ENCODE data around the gene REC8. TPM values are rescaled to one million over a fixed set of nuclear protein-coding genes. Genes with fewer than 3 reads are reported as not detected.

REC8 gene
- polyA plus RNA-seq, 5 donors = 36.6 to 67.1 (median 48.2) TPM

Other genes with a start within 250 kb of the REC8 start
- gene DHRS4, start 218.3 kb upstream of the REC8 start, polyA plus RNA-seq (ENCODE audit: insufficient read depth in 1 of 5, insufficient read length in 5 of 5, low replicate concordance in 1 of 5) = 10 to 100 TPM; 34.0 to 45.4 (median 35.5) TPM
- gene DHRS4L2, start 183.2 kb upstream of the REC8 start, polyA plus RNA-seq (ENCODE audit: insufficient read depth in 1 of 5, insufficient read length in 5 of 5, low replicate concordance in 1 of 5) = 10 to 100 TPM; 27.3 to 32.3 (median 29.4) TPM
- gene CARMIL3, start 120.1 kb upstream of the REC8 start, polyA plus RNA-seq (ENCODE audit: insufficient read depth in 1 of 5, insufficient read length in 5 of 5, low replicate concordance in 1 of 5) = 1 to 10 TPM in 3 of 5 donors, under 1 TPM in 2; 0.72 to 1.7 (median 1.1) TPM
- gene CPNE6, start 100.5 kb upstream of the REC8 start, polyA plus RNA-seq (ENCODE audit: insufficient read depth in 1 of 5, insufficient read length in 5 of 5, low replicate concordance in 1 of 5) = not detected
- gene PCK2, start 77.8 kb upstream of the REC8 start, polyA plus RNA-seq (ENCODE audit: insufficient read depth in 1 of 5, insufficient read length in 5 of 5, low replicate concordance in 1 of 5) = 10 to 100 TPM; 13.3 to 17.8 (median 14.7) TPM
- 10 to 100 TPM; 59.5 to 74.4 (median 65.9) TPM for gene DCAF11, start 57.3 kb upstream of the REC8 start, polyA plus RNA-seq (ENCODE audit: insufficient read depth in 1 of 5, insufficient read length in 5 of 5, low replicate concordance in 1 of 5)
- 1 to 10 TPM; 1.0 to 2.3 (median 1.2) TPM for gene NRL, start 57.1 kb upstream of the REC8 start, polyA plus RNA-seq (ENCODE audit: insufficient read depth in 1 of 5, insufficient read length in 5 of 5, low replicate concordance in 1 of 5)
- 1 to 10 TPM in 3 of 5 donors, under 1 TPM in 2; 0.60 to 9.4 (median 1.1) TPM for gene FITM1, start 41.4 kb upstream of the REC8 start, polyA plus RNA-seq (ENCODE audit: insufficient read depth in 1 of 5, insufficient read length in 5 of 5, low replicate concordance in 1 of 5)
- 100 to 1,000 TPM; 190 to 234 (median 222) TPM for gene PSME1, start 35.9 kb upstream of the REC8 start, polyA plus RNA-seq (ENCODE audit: insufficient read depth in 1 of 5, insufficient read length in 5 of 5, low replicate concordance in 1 of 5)
- 10 to 100 TPM; 12.6 to 25.8 (median 24.3) TPM for gene EMC9, start 30.5 kb upstream of the REC8 start, polyA plus RNA-seq (ENCODE audit: insufficient read depth in 1 of 5, insufficient read length in 5 of 5, low replicate concordance in 1 of 5)
- 100 to 1,000 TPM; 159 to 175 (median 166) TPM for gene PSME2, start 25.5 kb upstream of the REC8 start, polyA plus RNA-seq (ENCODE audit: insufficient read depth in 1 of 5, insufficient read length in 5 of 5, low replicate concordance in 1 of 5)
- gene RNF31, start 24.6 kb upstream of the REC8 start, polyA plus RNA-seq (ENCODE audit: insufficient read depth in 1 of 5, insufficient read length in 5 of 5, low replicate concordance in 1 of 5) = 10 to 100 TPM; 42.8 to 60.2 (median 55.7) TPM
- gene IRF9, start 10.8 kb upstream of the REC8 start, polyA plus RNA-seq (ENCODE audit: insufficient read depth in 1 of 5, insufficient read length in 5 of 5, low replicate concordance in 1 of 5) = 10 to 100 TPM; 49.8 to 68.6 (median 57.2) TPM
- 10 to 100 TPM; 20.2 to 37.0 (median 24.5) TPM for gene IPO4, start 16.7 kb downstream of the REC8 start, polyA plus RNA-seq (ENCODE audit: insufficient read depth in 1 of 5, insufficient read length in 5 of 5, low replicate concordance in 1 of 5)
- 10 to 100 TPM; 24.6 to 44.1 (median 33.8) TPM for gene TM9SF1, start 23.4 kb downstream of the REC8 start, polyA plus RNA-seq (ENCODE audit: insufficient read depth in 1 of 5, insufficient read length in 5 of 5, low replicate concordance in 1 of 5)
- 10 to 100 TPM in 3 of 5 donors, 1 to 10 TPM in 2; 9.5 to 12.2 (median 11.9) TPM for gene TSSK4, start 33.6 kb downstream of the REC8 start, polyA plus RNA-seq (ENCODE audit: insufficient read depth in 1 of 5, insufficient read length in 5 of 5, low replicate concordance in 1 of 5)
- 10 to 100 TPM; 53.9 to 67.6 (median 62.3) TPM for gene CHMP4A, start 41.4 kb downstream of the REC8 start, polyA plus RNA-seq (ENCODE audit: insufficient read depth in 1 of 5, insufficient read length in 5 of 5, low replicate concordance in 1 of 5)
- 10 to 100 TPM; 11.8 to 17.2 (median 13.5) TPM for gene MDP1, start 44.0 kb downstream of the REC8 start, polyA plus RNA-seq (ENCODE audit: insufficient read depth in 1 of 5, insufficient read length in 5 of 5, low replicate concordance in 1 of 5)
- 100 to 1,000 TPM; 209 to 239 (median 224) TPM for gene NEDD8, start 60.3 kb downstream of the REC8 start, polyA plus RNA-seq (ENCODE audit: insufficient read depth in 1 of 5, insufficient read length in 5 of 5, low replicate concordance in 1 of 5)
- 100 to 1,000 TPM in 4 of 5 donors, 10 to 100 TPM in 1; 92.7 to 120 (median 114) TPM for gene GMPR2, start 60.8 kb downstream of the REC8 start, polyA plus RNA-seq (ENCODE audit: insufficient read depth in 1 of 5, insufficient read length in 5 of 5, low replicate concordance in 1 of 5)
- 10 to 100 TPM; 53.7 to 62.0 (median 60.9) TPM for gene TINF2, start 70.5 kb downstream of the REC8 start, polyA plus RNA-seq (ENCODE audit: insufficient read depth in 1 of 5, insufficient read length in 5 of 5, low replicate concordance in 1 of 5)
- gene TGM1, start 91.1 kb downstream of the REC8 start, polyA plus RNA-seq (ENCODE audit: insufficient read depth in 1 of 5, insufficient read length in 5 of 5, low replicate concordance in 1 of 5) = 1 to 10 TPM; 2.0 to 4.7 (median 3.5) TPM
- gene RABGGTA, start 99.5 kb downstream of the REC8 start, polyA plus RNA-seq (ENCODE audit: insufficient read depth in 1 of 5, insufficient read length in 5 of 5, low replicate concordance in 1 of 5) = 10 to 100 TPM; 19.6 to 28.6 (median 24.9) TPM
- gene DHRS1, start 127.7 kb downstream of the REC8 start, polyA plus RNA-seq (ENCODE audit: insufficient read depth in 1 of 5, insufficient read length in 5 of 5, low replicate concordance in 1 of 5) = 10 to 100 TPM; 38.8 to 54.7 (median 43.2) TPM
- 10 to 100 TPM; 21.3 to 26.7 (median 24.3) TPM for gene NOP9, start 127.8 kb downstream of the REC8 start, polyA plus RNA-seq (ENCODE audit: insufficient read depth in 1 of 5, insufficient read length in 5 of 5, low replicate concordance in 1 of 5)
- gene CIDEB, start 135.9 kb downstream of the REC8 start, polyA plus RNA-seq (ENCODE audit: insufficient read depth in 1 of 5, insufficient read length in 5 of 5, low replicate concordance in 1 of 5) = 10 to 100 TPM in 4 of 5 donors, 1 to 10 TPM in 1; 9.6 to 16.6 (median 14.1) TPM
- gene LTB4R2, start 138.1 kb downstream of the REC8 start, polyA plus RNA-seq (ENCODE audit: insufficient read depth in 1 of 5, insufficient read length in 5 of 5, low replicate concordance in 1 of 5) = 1 to 10 TPM; 3.4 to 5.2 (median 4.7) TPM
- gene LTB4R, start 139.4 kb downstream of the REC8 start, polyA plus RNA-seq (ENCODE audit: insufficient read depth in 1 of 5, insufficient read length in 5 of 5, low replicate concordance in 1 of 5) = 1 to 10 TPM; 5.2 to 6.9 (median 6.2) TPM
- gene ADCY4, start 163.0 kb downstream of the REC8 start, polyA plus RNA-seq (ENCODE audit: insufficient read depth in 1 of 5, insufficient read length in 5 of 5, low replicate concordance in 1 of 5) = 10 to 100 TPM; 26.9 to 37.3 (median 33.8) TPM
- 1 to 10 TPM; 2.1 to 3.6 (median 2.8) TPM for gene RIPK3, start 167.9 kb downstream of the REC8 start, polyA plus RNA-seq (ENCODE audit: insufficient read depth in 1 of 5, insufficient read length in 5 of 5, low replicate concordance in 1 of 5)
- gene NFATC4, start 196.1 kb downstream of the REC8 start, polyA plus RNA-seq (ENCODE audit: insufficient read depth in 1 of 5, insufficient read length in 5 of 5, low replicate concordance in 1 of 5) = 100 to 1,000 TPM in 1 of 5 donors, 10 to 100 TPM in 4; 64.5 to 102 (median 88.3) TPM
- gene NYNRIN, start 226.9 kb downstream of the REC8 start, polyA plus RNA-seq (ENCODE audit: insufficient read depth in 1 of 5, insufficient read length in 5 of 5, low replicate concordance in 1 of 5) = 100 to 1,000 TPM in 2 of 5 donors, 10 to 100 TPM in 3; 78.3 to 109 (median 88.7) TPM